ENCODE measurements around the gene AGXT2.

Gene AGXT2

DNA sequence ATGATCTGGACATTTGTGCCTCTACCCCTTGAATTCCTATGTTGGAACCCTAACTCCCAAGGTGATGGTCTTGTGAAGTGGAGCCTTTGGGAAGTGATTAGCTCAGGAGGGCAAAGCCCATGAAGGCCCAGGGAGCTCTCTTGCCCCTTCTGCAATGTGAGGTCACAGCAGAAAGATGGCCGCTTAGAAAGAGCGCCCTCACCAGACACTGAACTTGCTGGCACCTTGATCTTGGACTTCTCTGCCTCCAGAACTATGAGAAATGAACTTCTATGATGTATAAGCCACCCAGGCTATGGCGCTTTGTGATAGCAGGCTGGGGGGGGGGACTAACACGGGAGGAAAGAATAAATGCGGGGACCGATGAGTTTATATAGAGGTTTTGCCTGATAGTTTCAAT lies 45.3 kb downstream of the AGXT2 start:
- no peak for TF ChIP-seq CEBPB (IDR thresholded peaks at IDR 0.05)
- no peak for TF ChIP-seq TCF12 (IDR thresholded peaks at IDR 0.05; ENCODE audit: low read depth)
- TF ChIP-seq, protein P1, sequence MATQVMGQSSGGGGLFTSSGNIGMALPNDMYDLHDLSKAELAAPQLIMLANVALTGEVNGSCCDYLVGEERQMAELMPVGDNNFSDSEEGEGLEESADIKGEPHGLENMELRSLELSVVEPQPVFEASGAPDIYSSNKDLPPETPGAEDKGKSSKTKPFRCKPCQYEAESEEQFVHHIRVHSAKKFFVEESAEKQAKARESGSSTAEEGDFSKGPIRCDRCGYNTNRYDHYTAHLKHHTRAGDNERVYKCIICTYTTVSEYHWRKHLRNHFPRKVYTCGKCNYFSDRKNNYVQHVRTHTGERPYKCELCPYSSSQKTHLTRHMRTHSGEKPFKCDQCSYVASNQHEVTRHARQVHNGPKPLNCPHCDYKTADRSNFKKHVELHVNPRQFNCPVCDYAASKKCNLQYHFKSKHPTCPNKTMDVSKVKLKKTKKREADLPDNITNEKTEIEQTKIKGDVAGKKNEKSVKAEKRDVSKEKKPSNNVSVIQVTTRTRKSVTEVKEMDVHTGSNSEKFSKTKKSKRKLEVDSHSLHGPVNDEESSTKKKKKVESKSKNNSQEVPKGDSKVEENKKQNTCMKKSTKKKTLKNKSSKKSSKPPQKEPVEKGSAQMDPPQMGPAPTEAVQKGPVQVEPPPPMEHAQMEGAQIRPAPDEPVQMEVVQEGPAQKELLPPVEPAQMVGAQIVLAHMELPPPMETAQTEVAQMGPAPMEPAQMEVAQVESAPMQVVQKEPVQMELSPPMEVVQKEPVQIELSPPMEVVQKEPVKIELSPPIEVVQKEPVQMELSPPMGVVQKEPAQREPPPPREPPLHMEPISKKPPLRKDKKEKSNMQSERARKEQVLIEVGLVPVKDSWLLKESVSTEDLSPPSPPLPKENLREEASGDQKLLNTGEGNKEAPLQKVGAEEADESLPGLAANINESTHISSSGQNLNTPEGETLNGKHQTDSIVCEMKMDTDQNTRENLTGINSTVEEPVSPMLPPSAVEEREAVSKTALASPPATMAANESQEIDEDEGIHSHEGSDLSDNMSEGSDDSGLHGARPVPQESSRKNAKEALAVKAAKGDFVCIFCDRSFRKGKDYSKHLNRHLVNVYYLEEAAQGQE (IDR thresholded peaks at IDR 0.05; ENCODE audit: low read depth): no peak
- no peak for TF ChIP-seq EGR1 (IDR thresholded peaks at IDR 0.05)
- TF ChIP-seq NFIC (IDR thresholded peaks at IDR 0.05): no peak
- no peak for TF ChIP-seq RAD21 (IDR thresholded peaks at IDR 0.05; ENCODE audit: low read depth)

DNA sequence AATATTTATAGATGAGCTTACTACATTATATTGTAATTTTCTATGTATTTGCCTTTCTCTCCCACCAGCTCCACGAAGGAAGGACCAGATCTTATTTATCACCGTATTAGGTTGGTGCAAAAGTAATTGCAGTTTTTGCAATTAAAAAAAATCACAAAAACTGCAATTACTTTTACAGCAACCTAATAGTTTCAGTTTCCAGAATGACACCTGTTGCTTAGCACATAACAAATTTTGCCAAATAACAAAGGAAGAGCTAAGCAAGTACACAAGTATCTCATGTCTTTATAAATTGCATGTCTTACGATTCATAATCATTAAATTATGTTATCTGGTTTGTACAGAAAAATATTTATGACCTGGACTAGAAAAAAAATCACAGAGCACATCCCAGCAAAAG lies 45.9 kb downstream of the AGXT2 start:
- TF ChIP-seq CREB1 (IDR thresholded peaks at IDR 0.05; ENCODE audit: low read depth): no peak
- TF ChIP-seq USF1 (IDR thresholded peaks at IDR 0.05): no peak
- TF ChIP-seq NFIC (IDR thresholded peaks at IDR 0.05): no peak
- TF ChIP-seq YY1 (IDR thresholded peaks at IDR 0.05; ENCODE audit: low read depth): no peak
- no peak for TF ChIP-seq TEAD4 (IDR thresholded peaks at IDR 0.05)
- no peak for TF ChIP-seq TAF1 (IDR thresholded peaks at IDR 0.05; ENCODE audit: low read depth)
- TF ChIP-seq CEBPB (IDR thresholded peaks at IDR 0.05): no peak
- no peak for TF ChIP-seq ZBTB7A (IDR thresholded peaks at IDR 0.05; ENCODE audit: low read depth)

DNA sequence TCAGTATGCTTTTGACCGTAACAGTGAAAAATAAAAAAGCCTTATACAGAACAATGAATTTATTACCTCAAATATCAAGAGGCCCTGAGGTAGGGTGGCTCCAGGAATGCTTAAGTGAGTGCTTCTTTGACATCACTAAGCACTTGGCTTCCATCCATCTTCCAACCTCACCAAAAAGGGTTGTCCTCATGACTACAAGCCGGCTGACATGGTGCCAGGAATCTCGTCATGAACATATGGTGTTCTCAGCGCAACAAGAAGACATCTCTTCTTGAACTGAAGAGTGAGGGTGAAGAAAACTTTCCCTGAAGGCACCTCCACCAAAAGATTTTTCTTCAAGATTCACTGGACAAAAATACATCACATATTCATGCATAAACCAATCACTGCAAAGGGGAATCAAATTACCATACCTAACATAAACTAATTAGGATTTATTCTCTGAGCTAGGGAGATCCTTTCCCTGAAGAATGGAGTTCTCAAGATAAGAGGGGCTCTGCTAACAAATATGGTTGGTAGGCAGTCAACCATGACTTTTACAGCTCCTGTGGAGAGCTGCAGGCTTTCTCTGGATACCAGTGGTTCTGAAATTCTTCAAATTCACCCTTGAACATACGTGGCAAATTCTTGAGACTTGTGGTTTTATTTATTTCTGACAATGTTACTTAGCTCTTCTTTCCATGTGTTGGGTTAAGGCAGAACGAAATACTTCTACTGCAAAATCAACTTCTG lies 49.5 kb downstream of the AGXT2 start:
- TF ChIP-seq CREB1 (IDR thresholded peaks at IDR 0.05; ENCODE audit: low read depth) (no peak), EGR1 (IDR thresholded peaks at IDR 0.05) (no peak), FOXM1 (IDR thresholded peaks at IDR 0.05; ENCODE audit: borderline replicate concordance, low read depth) (no peak), ZBTB7A (IDR thresholded peaks at IDR 0.05; ENCODE audit: low read depth) (no peak), CEBPB (IDR thresholded peaks at IDR 0.05) (no peak), NFIC (IDR thresholded peaks at IDR 0.05) (no peak), MAX (IDR thresholded peaks at IDR 0.05) (no peak), TEAD4 (IDR thresholded peaks at IDR 0.05) (no peak), EP300 (IDR thresholded peaks at IDR 0.05; ENCODE audit: borderline replicate concordance) (no peak), YY1 (IDR thresholded peaks at IDR 0.05; ENCODE audit: low read depth) (no peak), USF1 (IDR thresholded peaks at IDR 0.05) (no peak), TCF12 (IDR thresholded peaks at IDR 0.05; ENCODE audit: low read depth) (no peak), TAF1 (IDR thresholded peaks at IDR 0.05; ENCODE audit: low read depth) (no peak), RAD21 (IDR thresholded peaks at IDR 0.05; ENCODE audit: low read depth) (no peak)
- TF ChIP-seq, protein P1 (IDR thresholded peaks at IDR 0.05; ENCODE audit: low read depth): no peak

DNA sequence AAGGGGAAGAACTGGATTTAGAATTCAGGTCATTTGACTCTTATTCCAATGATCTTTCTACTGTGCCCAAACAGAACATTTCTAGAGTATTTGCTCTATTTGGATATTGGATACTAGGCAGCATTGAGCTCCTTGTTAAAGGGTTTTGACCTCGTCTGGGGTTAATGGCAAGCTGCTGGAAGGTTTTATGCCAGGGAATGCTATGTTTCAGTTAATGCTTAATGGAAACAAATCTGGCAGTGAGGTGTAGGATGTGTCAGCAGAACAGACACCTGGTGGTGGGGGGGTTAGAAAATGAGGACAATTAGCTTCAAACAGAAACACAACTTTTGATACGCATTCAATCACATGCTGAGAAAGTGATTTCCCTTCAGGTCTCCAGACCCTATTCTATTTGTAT lies 51.5 kb downstream of the AGXT2 start:
- TF ChIP-seq TAF1 (IDR thresholded peaks at IDR 0.05; ENCODE audit: low read depth) (no peak), NFIC (IDR thresholded peaks at IDR 0.05) (no peak), CEBPB (IDR thresholded peaks at IDR 0.05) (no peak), CREB1 (IDR thresholded peaks at IDR 0.05; ENCODE audit: low read depth) (no peak), TCF12 (IDR thresholded peaks at IDR 0.05; ENCODE audit: low read depth) (no peak), FOXM1 (IDR thresholded peaks at IDR 0.05; ENCODE audit: borderline replicate concordance, low read depth) (no peak), YY1 (IDR thresholded peaks at IDR 0.05; ENCODE audit: low read depth) (no peak), EGR1 (IDR thresholded peaks at IDR 0.05) (no peak), TEAD4 (IDR thresholded peaks at IDR 0.05) (no peak), USF1 (IDR thresholded peaks at IDR 0.05) (no peak), EP300 (IDR thresholded peaks at IDR 0.05; ENCODE audit: borderline replicate concordance) (no peak), RAD21 (IDR thresholded peaks at IDR 0.05; ENCODE audit: low read depth) (no peak), MAX (IDR thresholded peaks at IDR 0.05) (no peak)
- TF ChIP-seq, protein P1 (IDR thresholded peaks at IDR 0.05; ENCODE audit: low read depth): no peak

Data from Ishikawa (cell line).